GM19099 (cell line): ENCODE data around the gene SLC16A6.

Source experiments
- POLR2A ChIP-seq: IDR thresholded peaks from 3 replicates; pipeline ENCODE4 v1.6.1; 2011; ENCODE audit warnings: low read depth; ENCODE audit not compliant: insufficient read length; ENCODE audit errors: extremely low read depth

The SLC16A6 gene

DNA sequence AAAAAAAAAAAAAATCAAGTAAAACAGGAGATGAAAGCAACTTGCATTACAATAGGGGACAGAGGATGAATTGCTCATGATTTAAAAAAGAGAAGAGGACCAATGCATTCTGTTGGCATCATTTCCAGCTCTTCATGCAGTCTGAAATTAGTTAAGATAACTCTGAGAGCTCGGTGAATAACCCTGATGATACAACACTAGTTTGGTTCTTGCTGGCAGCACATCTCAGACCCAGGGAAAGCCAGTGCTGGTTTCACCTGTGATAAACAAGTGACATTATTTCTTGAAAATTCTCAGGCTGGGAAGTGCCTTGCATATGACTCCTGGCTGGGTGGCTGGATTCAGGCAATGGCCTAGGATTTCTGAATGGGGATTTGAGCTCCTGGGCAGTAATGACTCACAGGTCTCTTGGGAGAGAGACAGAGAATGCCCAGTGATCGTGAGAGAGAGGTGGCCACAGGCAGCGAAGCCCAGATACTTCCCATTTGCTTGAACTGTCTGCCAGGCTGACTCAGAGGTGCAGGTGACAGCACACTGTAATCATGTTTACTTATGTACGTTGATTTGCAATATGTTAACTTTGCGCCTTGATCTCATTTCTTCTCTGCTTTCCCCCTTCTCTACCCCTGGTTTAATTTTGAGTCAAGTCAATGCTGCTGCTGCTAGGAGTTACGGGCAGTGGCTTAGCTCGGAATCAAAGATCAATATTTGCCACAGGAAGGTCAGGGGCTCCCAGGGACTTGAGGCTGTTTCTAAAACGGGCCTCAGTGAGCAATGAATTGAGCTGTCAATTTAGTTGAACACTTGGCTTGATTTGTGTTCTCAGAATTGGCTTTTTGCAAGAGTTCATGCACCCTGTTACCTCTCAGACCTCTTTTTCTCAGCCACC is 27.4 kb upstream of the SLC16A6 start:
- TF ChIP-seq POLR2A = no peak

DNA sequence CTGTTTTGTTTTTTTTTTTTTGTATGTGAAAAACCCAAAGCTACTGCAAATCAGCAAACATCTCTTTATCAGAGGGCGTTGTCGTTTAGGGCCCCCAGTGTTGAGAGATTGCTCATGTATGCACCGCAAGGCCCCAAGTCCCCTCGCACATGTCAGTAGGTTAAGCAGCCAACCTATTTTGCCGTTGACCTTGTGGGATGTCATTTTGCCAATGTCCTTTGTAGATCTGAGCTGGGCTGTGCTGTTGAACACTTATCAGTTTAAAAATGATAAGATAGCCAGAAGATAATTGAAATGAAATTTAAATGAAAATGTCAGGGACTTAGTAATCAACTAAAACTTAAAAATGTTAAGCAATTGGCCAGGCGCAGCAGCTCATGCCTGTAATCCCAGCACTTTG is 26.5 kb upstream of the SLC16A6 start:
- no peak for TF ChIP-seq POLR2A

DNA sequence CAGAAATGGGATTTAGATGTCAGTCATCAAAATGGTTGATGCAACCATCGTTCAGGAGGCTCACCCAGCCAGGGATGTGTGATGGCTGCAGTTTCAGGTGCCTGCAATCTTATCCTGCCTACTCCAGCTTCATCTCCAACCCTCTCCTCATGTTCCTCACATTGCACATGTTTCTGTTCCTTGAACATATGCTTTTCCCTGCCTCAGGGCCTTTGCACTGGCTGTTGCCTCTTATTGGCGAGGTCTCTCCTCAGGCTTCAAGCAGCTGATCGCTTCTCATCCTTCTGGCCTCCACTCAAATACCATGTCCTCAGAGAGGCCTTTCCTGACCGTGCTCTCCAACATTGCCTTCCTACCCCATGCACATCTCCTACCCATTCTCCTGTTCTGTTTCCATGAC is 25.0 kb upstream of the SLC16A6 start:
- TF ChIP-seq POLR2A = no peak

DNA sequence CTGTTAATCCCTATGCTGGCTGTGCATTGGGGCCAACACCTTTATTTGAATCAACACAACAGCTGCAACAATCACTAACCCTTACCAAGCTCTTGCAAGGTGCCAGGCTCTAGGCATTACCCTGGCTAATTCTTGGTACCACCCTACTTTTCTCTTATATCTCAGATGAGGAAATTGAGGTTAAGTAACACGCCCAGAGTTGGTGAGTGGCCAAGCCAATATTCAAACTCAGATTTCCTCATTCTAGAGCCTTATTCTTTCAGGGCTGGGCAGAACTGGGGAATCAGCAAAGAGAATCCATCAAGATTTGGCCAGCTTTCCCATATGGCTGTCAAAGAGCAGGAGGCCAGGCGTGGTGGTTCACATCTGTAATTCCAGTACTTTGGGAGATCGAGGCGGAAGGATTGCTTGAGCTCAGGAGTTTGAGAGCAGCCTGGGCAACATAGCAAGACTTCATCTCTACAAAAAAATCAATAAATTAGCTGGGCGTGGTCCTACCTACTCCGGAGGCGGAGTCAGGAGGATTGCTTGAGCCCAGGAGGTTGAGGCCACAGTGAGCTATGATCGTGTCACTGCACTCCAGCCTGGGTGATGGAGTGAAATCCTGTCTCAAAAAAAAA is 24.1 kb upstream of the SLC16A6 start:
- no peak for TF ChIP-seq POLR2A

DNA sequence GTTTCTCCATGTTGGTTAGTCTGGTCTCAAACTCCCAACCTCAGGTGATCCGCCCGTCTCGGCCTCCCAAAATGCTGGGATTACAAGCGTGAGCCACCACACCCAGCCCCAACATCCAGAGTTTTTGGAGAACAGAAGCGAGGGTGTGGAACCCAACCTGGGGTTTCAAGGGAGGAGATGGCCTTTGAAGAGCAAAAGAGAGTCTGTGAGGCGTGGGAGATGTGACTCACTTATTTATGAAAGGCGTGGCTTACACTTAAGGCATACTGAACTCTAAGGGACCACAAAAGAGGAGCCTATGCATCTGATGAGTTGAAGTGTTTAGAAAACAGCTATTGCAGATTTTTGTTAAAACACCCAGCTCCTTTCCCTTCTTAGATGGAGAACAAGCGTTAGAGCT is 19.2 kb upstream of the SLC16A6 start:
- TF ChIP-seq POLR2A = no peak

DNA sequence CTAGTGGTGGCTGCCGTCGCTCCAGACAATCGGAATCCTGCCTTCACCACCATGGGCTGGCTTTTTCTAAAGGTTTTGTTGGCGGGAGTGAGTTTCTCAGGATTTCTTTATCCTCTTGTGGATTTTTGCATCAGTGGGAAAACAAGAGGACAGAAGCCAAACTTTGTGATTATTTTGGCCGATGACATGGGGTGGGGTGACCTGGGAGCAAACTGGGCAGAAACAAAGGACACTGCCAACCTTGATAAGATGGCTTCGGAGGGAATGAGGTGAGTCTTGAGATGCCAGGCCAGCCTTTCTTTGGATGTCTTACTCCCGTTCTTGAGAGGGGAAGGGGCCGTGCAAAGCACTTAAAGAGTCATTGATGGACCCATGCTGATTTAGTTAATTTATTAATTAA is 16.5 kb upstream of the SLC16A6 start:
- TF ChIP-seq POLR2A = no peak

DNA sequence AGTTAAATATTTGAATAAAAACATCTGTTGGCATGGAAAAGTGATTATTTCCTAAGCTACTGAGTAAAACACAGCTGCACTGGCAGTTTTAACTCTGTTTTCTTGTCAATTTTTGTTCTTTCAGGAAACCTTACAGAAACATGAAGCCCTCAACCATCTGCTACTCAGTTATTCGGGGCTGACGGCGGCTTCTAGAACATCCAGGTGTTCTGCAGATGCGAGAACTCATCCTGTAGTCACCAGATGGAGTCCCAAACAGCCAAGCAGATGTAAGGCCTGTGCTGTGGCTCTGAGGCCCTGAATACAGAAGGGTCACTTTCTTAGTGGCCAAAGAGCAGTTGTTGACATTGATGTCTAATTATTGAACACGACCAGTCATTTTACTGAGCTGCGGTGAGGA is 15.9 kb upstream of the SLC16A6 start:
- no peak for TF ChIP-seq POLR2A

DNA sequence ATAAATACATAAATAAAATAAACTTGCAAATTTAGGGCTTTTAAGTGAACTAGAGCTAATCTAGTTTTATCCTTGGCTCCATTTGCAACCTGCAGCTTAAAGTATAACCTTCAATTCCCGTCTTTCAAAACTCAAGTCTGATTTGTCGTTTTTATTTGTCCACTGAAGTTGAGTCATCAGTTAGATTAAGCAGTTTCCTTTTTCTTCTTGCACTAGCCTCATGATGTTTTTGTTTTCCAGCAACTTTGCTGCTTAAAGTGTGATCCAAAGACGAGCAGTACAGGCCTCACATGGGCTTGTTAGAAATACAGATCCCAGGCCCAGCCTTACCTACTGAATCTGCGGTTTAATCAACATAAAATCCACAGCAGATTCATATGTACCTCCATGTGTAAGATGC is 14.2 kb upstream of the SLC16A6 start:
- TF ChIP-seq POLR2A = no peak

DNA sequence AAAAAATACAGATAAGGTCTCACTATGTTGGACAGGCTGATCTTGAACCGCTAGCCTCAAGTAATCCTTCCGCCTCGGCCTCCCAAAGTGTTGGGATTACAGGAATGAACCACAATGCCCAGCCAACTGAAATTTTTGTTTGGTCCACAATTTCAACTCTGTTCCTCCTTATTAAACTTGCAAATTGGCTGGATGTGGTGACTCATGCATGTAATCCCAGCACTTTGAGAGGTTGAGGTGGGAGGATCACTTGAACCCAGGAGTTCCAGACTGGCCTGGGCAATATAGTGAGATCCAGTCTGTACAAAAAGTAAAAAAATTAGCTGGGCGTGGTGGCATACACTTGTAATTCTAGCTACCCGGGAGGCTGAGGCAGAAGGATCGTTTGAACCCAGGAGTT is 13.8 kb upstream of the SLC16A6 start:
- TF ChIP-seq POLR2A = no peak

DNA sequence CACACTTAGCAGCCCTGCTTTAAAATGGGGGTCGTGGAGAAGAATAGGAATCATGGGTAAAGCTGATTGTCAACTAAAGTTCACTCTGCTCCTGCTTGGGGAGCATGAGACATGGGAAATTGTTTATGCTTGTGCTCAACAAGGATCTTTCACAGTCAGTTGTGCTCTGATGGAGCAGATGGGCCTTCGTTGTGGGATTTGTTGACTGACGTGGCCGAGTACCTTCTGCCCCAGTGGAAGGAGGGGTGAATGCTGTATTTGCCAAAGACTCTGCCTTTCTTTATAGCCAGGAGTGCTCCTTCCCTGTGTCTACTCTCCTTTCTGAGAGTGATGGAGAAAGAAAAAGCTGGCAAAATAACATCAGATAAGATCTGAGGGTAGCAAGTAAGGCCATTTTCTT is 11.7 kb upstream of the SLC16A6 start:
- TF ChIP-seq POLR2A = no peak

DNA sequence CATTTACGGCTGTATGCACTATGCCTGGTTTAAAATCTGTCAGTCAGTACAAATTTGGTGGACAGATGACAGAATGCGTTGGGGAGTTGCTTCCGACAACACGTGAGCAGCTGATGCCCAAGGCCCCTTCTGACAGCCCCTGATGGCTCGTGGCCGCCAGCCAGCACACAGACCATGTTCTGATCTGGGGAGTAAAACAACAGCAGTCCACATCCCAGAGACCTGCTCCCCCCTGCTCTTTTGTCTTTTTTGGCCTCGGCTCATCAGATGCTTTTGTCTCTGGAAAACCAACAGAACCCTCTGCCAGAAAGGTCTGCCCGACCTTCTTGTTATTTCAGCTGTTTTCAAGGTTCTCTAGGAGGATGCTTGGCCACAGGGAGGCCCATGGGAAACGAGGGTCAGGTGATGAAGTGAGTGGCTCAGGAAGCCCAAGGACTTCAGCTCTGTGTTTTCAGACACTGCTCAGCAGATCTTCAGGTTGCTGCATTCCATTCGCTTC is 11.2 kb upstream of the SLC16A6 start:
- no peak for TF ChIP-seq POLR2A

DNA sequence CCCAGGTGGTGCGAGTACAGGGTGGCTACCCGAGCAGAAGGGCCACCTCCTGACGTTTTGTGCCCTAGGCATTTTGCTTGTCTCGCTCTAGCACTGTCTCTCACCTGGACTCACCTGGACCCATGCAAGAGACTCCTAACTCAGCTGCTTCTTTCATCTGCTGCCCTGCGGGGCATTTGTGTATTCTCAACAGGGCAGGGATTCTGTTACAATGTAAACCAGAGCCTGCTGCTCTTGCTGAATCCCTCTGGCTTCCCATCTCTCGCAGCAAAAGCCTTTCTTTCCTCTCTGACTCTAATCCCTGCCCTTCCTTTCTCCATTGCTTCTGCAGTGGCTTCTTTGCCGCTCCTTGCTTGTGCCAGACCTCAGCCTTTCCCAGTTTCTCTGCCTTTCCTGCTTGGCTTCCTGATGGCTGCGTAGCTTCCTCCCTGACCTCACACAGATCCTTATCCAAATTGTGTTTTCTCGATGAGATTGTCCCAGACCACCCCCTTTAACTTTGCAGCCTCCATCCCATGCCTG is 10.6 kb upstream of the SLC16A6 start:
- TF ChIP-seq POLR2A = no peak

DNA sequence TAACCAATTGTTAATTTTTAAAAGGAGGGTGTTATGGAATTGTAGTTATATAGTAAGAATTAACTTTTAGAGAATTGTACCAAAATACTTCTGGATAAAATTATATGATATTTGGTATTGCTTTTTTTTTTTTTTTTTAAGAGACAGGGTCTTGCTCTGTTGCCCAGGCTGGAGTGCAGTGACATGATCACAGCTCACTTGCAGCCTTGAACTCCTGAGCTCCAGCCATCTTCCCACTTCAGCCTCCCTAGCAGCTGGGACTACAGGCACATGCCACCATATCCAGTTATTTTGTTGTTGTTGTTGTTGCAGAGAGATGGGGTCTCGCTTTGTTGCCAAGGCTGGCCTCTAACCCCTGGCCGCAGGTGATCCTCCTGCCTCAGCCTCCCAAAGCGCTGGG is 8.9 kb upstream of the SLC16A6 start:
- no peak for TF ChIP-seq POLR2A

DNA sequence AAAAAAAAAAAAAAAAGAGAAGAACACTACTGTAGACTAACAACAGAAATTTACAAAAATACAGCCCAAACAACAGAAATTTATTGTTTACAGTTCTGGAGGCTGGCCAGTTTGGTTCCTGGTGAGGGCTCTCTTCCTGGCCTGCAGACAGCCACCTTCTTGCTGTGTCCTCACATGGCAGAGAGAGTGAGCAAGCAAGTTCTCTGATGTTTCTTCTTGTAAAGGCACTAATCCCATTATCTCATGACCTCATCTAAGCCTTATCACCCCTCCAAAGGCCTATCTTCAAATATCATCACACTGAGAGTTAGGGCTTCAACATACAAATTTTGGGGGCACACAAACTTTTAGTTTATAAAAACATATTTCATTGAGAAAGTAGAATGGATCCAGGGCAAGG is 7.7 kb upstream of the SLC16A6 start:
- no peak for TF ChIP-seq POLR2A

DNA sequence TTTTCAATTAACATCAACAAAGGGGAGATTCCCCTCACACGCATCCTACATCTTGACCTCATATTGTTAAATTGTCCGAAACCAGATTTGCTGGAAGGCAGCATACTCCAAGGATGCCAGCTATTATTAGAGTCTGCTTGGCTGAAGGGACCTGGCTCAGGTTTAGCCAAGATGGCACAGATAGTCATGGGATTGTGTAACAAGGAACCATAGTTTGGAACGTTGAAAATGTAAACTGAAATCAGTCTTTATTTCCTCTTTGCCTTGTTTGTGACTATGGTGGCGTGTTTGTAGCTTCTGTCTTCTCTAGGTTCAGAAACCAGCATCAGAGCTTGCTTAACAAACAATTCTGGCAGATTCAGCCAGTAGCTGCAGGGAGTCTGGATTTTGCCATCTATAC is 6.3 kb upstream of the SLC16A6 start:
- no peak for TF ChIP-seq POLR2A
